Hepatocyte (in vitro differentiated cells): ENCODE data around the gene SHANK3. TPM values are rescaled to one million over a fixed set of nuclear protein-coding genes. Genes with fewer than 3 reads are reported as not detected.

Source experiments
- DNase-seq: peaks from one replicate; pipeline ENCODE4 v3.0.0-alpha.2; 2016; ENCODE audit warnings: low spot score
- H2AFZ ChIP-seq: fragments of 200-600 bp; sonication (generic); 2 replicates; pipeline ENCODE4 v1.6.0; 2016; ENCODE audit warnings: antibody characterized with exemption, mild to moderate bottlenecking
- H3K27ac ChIP-seq: fragments of 200-600 bp; sonication (generic); 2 replicates; pipeline ENCODE4 v1.5.1; 2016; ENCODE audit warnings: mild to moderate bottlenecking
- H3K27me3 ChIP-seq: fragments of 200-600 bp; sonication (generic); 2 replicates; pipeline ENCODE4 v1.6.1; 2016
- H3K36me3 ChIP-seq: fragments of 200-600 bp; sonication (generic); replicated peaks from 2 replicates; pipeline ENCODE4 v1.5.1; 2016; ENCODE audit warnings: low read depth; ENCODE audit not compliant: insufficient read depth
- H3K4me1 ChIP-seq: fragments of 200-600 bp; sonication (generic); 2 replicates; pipeline ENCODE4 v1.5.1; 2016; ENCODE audit warnings: mild to moderate bottlenecking, moderate library complexity; ENCODE audit not compliant: insufficient read depth
- H3K4me2 ChIP-seq: fragments of 200-600 bp; sonication (generic); 2 replicates; pipeline ENCODE4 v1.6.0; 2016
- H3K4me3 ChIP-seq: fragments of 200-600 bp; sonication (generic); 2 replicates; pipeline ENCODE4 v1.5.1; 2016; ENCODE audit warnings: mild to moderate bottlenecking
- H3K79me2 ChIP-seq: fragments of 200-600 bp; sonication (generic); 2 replicates; pipeline ENCODE4 v1.6.0; 2017; ENCODE audit warnings: mild to moderate bottlenecking
- H3K9me2 ChIP-seq: fragments of 200-600 bp; sonication (generic); replicated peaks from 2 replicates; pipeline ENCODE4 v1.6.0; 2017; ENCODE audit warnings: mild to moderate bottlenecking; ENCODE audit not compliant: insufficient read depth
- H3K9me3 ChIP-seq: fragments of 200-600 bp; sonication (generic); 2 replicates; pipeline ENCODE4 v1.5.1; 2016; ENCODE audit warnings: low read depth, mild to moderate bottlenecking
- H4K20me1 ChIP-seq: fragments of 200-600 bp; sonication (generic); 2 replicates; pipeline ENCODE4 v1.6.0; 2016; ENCODE audit warnings: mild to moderate bottlenecking; ENCODE audit not compliant: insufficient read depth, poor library complexity, severe bottlenecking
- EZH2 ChIP-seq: fragments of 200-600 bp; sonication (generic); IDR thresholded peaks from 2 replicates; pipeline ENCODE4 v1.6.1; 2016; ENCODE audit warnings: antibody characterized with exemption, mild to moderate bottlenecking, borderline replicate concordance
- EZH2phosphoT487 ChIP-seq: fragments of 200-600 bp; sonication (generic); IDR thresholded peaks from one replicate; pipeline ENCODE4 v1.6.1; 2018; ENCODE audit warnings: antibody characterized with exemption, mild to moderate bottlenecking, low read depth, moderate library complexity; ENCODE audit not compliant: unreplicated experiment, severe bottlenecking
- WGBS: methylation state at CpG from one replicate; pipeline ENCODE4 v1.1.6; 2016; ENCODE audit warnings: low lambda C conversion rate; ENCODE audit errors: missing lambda C conversion rate; 5-methylcytosine and 5-hydroxymethylcytosine counted together
- polyA plus RNA-seq: library from polyadenylated mRNA; unstranded; fragments of >200 nt; fragmentation: Nextera tagmentation; extraction: Ambion mirVana; gene quantifications from 2 replicates; pipeline ENCODE4 v1.2.1, GENCODE V29; 2016
- total RNA-seq: library from RNA; depleted of rRNA; stranded (reverse); fragments of >200 nt; gene quantifications from 2 replicates; pipeline ENCODE4 v1.2.3, GENCODE V29; 2014
- TF ChIP-seq, protein P1 (sequence below): fragments of 200-600 bp; sonication (generic); IDR thresholded peaks from 2 replicates; pipeline ENCODE4 v1.5.1; 2016; ENCODE audit warnings: antibody characterized with exemption, mild to moderate bottlenecking; ENCODE audit not compliant: poor library complexity

SHANK3 gene
- total and polyA plus RNA-seq, 2 experiments from 2014 or later, result 1.9 to 2.9 TPM

DNA sequence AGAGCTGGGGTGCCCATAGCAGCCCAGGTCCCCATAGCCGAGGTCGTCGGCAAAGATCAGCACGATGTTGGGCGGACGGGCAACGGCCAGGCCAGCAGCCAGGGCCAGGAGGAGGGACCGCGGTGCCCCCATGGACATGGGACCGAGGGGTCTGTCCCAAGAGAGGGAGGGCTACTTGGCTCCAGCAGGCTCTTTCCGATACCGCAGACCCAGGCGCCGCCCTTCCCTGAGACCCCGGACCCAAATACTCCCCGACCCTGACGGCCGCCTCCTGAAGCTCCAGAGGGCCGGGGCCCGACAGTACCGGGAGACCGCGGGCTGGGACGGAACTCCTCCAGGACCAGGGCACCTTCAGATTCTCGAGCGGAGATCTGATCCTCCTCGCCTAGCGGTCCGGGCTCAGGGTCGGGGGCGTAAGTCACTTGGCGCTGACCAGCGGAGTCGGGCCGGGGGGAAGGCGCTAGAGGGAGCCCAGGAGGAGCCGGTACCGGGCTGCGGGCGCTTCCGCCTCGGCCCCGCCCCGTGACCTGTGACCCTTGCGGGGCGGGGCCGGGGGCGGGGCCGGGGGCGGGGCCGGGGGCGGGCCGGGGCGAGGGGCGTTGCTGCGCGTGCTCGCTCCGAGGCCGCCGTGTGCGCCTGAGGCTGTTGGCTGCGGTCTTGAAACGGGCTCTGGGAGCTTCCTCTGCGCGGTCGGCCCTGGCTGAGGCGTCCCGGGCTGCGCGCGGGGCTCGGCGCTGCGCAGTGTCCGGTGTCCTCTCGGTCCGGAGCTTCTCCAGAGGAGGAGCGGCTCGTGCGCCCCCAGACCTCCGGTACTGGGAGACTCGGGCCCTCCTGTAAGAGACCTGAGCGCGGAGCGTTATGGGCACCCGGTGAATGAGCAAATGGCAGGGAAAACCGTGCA lies 44.7 kb upstream of the SHANK3 start, which contains the start of gene ARSA:
Gene ARSA, minus strand, starts transcription at position 511 of the 901 bp plus-strand sequence. Its CDS starts 373 bp downstream, at position 138.
- H3K9me2 ChIP-seq, result no peaks in the 10 kb centered on the region
- no peaks in the 10 kb centered on the region for H4K20me1 ChIP-seq
- peak within 1 kb of the TSS; percentile 98 for H3K4me2 ChIP-seq
- peak; percentile 92 for DNase-seq
- peak within 1 kb of the TSS; percentile 75 for H3K27ac ChIP-seq
- no peaks in the 10 kb centered on the region for H3K27me3 ChIP-seq
- H3K9me3 ChIP-seq, result no peaks in the 10 kb centered on the region
- H3K79me2 ChIP-seq, result no peaks in the 10 kb centered on the region
- no peaks in the 10 kb centered on the region for H3K36me3 ChIP-seq
- peaks cover 7% of the 10 kb centered on the region for H3K4me1 ChIP-seq
- peak within 1 kb of the TSS; percentile 97 for H3K4me3 ChIP-seq
- WGBS, result 2% methylated on average over 64 of the region's 88 CpGs
- TF ChIP-seq EZH2phosphoT487 (no peak), EZH2 (no peak)
- TF ChIP-seq, protein P1, sequence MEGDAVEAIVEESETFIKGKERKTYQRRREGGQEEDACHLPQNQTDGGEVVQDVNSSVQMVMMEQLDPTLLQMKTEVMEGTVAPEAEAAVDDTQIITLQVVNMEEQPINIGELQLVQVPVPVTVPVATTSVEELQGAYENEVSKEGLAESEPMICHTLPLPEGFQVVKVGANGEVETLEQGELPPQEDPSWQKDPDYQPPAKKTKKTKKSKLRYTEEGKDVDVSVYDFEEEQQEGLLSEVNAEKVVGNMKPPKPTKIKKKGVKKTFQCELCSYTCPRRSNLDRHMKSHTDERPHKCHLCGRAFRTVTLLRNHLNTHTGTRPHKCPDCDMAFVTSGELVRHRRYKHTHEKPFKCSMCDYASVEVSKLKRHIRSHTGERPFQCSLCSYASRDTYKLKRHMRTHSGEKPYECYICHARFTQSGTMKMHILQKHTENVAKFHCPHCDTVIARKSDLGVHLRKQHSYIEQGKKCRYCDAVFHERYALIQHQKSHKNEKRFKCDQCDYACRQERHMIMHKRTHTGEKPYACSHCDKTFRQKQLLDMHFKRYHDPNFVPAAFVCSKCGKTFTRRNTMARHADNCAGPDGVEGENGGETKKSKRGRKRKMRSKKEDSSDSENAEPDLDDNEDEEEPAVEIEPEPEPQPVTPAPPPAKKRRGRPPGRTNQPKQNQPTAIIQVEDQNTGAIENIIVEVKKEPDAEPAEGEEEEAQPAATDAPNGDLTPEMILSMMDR, result peak; percentile 45
- H2AFZ ChIP-seq, result peak within 1 kb of the TSS; percentile 93

DNA sequence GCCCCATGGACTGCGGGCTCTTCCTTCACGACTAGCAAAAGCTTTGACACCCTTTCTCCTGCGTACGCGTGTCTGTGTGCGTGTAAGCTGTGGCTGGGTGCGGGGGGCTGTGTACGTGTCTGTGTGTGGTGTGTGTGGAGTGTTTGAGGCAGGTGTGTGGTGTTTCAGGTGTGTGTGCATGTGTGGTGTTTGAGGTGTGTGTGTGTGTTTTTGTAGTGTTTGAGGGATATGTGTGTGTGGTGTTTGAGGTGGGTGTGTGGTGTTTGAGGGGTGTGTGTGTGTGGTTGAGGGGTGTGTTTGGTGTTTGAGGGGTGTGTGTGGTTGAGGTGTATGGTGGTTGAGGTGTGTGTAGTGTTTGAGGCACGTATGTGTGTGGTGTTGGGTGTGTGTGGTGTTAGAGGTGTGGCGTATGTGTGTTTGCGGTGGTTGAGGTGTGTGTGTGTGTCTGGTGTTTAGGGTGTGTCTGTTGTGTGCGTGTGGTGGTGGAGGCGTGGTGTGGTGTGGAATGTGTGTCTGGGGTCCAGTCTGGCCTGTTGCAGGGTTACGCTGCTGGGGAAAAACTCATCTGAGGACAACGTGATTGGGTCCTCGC lies 44.0 kb upstream of the SHANK3 start:
- Histone ChIP-seq H3K9me2 (no peaks in the 10 kb centered on the region), H4K20me1 (no peaks in the 10 kb centered on the region), H3K9me3 (no peaks in the 10 kb centered on the region), H2AFZ (peak overlapping the region; percentile 88), H3K27ac (peak overlapping the region; percentile 72), H3K4me3 (peak overlapping the region; percentile 91), H3K4me1 (peaks cover 7% of the 10 kb centered on the region), H3K36me3 (no peaks in the 10 kb centered on the region), H3K27me3 (no peaks in the 10 kb centered on the region), H3K4me2 (peak overlapping the region; percentile 98), H3K79me2 (no peaks in the 10 kb centered on the region)
- 35% methylated on average over 16 of the region's 16 CpGs for WGBS
- no peak for TF ChIP-seq EZH2
- TF ChIP-seq, protein P1, result no peak
- TF ChIP-seq EZH2phosphoT487, result no peak
- no peak for DNase-seq

DNA sequence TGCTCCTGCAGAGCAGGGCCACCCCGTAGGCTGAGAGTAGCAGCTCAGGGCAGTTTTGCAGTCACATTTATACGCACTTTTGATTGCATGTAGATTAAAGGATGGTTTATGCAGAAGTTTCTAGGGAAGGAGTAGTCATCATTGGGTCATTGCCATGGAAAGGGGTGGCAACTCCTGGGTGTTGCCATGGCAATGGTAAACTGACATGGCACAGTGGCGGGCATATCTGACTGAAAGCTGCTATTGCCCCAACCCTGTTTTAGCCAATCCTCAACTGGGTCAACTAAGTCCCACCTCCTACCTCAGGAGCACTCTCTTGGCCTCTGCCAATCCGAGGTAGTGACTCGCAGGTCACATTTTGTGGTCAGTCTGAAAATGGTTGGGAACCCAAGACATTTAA lies 42.2 kb upstream of the SHANK3 start:
- no peaks in the 10 kb centered on the region for H3K9me2 ChIP-seq
- peaks cover 7% of the 10 kb centered on the region for H3K4me1 ChIP-seq
- no peak overlapping the region for H3K27ac ChIP-seq
- TF ChIP-seq EZH2phosphoT487 (no peak), EZH2 (no peak)
- TF ChIP-seq, protein P1, result no peak
- no peaks in the 10 kb centered on the region for H3K9me3 ChIP-seq
- H4K20me1 ChIP-seq, result no peaks in the 10 kb centered on the region
- H3K79me2 ChIP-seq, result no peaks in the 10 kb centered on the region
- no peak overlapping the region for H3K4me2 ChIP-seq
- WGBS, result 85% methylated on average over 5 of the region's 5 CpGs
- H3K36me3 ChIP-seq, result no peaks in the 10 kb centered on the region
- no peak for DNase-seq
- no peak overlapping the region for H2AFZ ChIP-seq
- no peak overlapping the region for H3K4me3 ChIP-seq
- H3K27me3 ChIP-seq, result no peaks in the 10 kb centered on the region
